BJ (cell line): ENCODE results near the gene NPHP4. TPM values are rescaled to one million over a fixed set of nuclear protein-coding genes. Genes with fewer than 3 reads are reported as not detected.

ENCODE experiments used
- CTCF ChIA-PET: fragments of 350-600 bp; formaldehyde crosslinking; extraction: SDS; loops from one replicate; lab custom pipeline; 2021; ENCODE audit warnings: antibody characterized with exemption, inconsistent platforms; lab: Yijun Ruan, JAX
- POLR2A ChIA-PET: fragments of 300-600 bp; sonication (Branson Sonifier 250); formaldehyde crosslinking; extraction: SDS; loops from one replicate; lab custom pipeline; 2021; ENCODE audit warnings: antibody characterized with exemption; lab: Charles Lee
- DNase-seq: peaks from one replicate; pipeline ENCODE4 v3.0.0-alpha.2; 2011; ENCODE audit warnings: low read depth
- H3K27me3 ChIP-seq: 2 replicates; pipeline ENCODE4 v1.6.0; 2011; ENCODE audit warnings: low read length; ENCODE audit not compliant: control insufficient read depth, insufficient read depth
- H3K36me3 ChIP-seq: 2 replicates; pipeline ENCODE4 v1.5.1; 2011; ENCODE audit warnings: low read length; ENCODE audit not compliant: control insufficient read depth, insufficient read depth
- H3K4me3 ChIP-seq: 2 replicates; pipeline ENCODE4 v1.5.1; 2011; ENCODE audit warnings: low read depth, mild to moderate bottlenecking, control low read depth, low read length
- polyA plus RNA-seq: library from polyadenylated mRNA; depleted of rRNA; stranded (reverse); fragments of >200 nt; gene quantifications from 2 replicates; pipeline ENCODE4 v1.2.3, GENCODE V29; 2011
- TF ChIP-seq, protein P1 (sequence below): IDR thresholded peaks from 2 replicates; pipeline ENCODE4 v1.5.1; 2011; ENCODE audit warnings: low read depth, mild to moderate bottlenecking, control low read depth, inconsistent platforms, low read length, moderate library complexity; ENCODE audit not compliant: insufficient read depth

Gene NPHP4
- polyA plus RNA-seq, 1 experiment, result 4.3 TPM

DNA sequence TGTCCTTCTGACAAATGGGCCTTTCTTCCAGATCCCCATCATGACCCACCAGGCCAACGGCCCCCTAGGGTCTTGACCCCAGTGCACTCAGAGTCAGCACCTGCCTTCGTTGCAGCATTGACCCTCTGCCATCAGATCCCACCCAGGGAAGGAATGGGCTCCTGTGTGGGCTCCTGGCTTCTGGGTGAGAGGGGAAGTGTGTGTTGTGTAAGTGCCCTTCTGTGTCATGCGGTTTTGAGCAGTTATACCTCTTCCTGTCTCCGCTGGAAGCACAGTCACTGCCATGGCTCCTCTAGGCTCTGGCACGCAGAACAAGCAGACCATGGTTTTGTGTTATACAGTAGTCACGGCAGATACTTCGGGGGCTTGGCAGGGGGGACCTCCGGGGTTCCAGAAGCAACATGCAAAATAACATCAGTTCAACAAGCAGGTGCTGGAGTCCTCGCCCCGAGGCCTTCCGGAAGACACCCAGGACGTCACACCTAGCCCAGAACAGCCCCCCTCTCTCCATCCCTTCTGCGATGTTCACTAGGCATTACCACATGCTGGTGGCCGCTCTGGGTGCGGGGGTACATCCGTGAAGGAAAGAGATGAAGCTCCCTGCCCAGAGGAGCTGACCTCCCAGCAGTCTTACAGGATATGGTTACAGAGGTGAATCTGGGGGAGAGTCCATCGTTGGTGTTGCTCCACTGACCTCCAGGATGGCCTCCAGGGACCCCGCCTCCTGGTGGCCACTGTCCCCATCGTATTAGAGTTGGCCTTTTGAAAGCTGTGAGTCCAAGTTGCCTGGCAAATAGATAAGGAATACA, 36.0 kb upstream of the NPHP4 start:
- ChIA-PET CTCF (interaction anchor here (1.2 to 1.4 kb wide), 3 partner anchors 13 to 178 kb away, joined by 3 to 5 read pairs (median 4); no protein-coding TSS in a partner anchor), POLR2A (no interaction called here)
- TF ChIP-seq, protein P1, sequence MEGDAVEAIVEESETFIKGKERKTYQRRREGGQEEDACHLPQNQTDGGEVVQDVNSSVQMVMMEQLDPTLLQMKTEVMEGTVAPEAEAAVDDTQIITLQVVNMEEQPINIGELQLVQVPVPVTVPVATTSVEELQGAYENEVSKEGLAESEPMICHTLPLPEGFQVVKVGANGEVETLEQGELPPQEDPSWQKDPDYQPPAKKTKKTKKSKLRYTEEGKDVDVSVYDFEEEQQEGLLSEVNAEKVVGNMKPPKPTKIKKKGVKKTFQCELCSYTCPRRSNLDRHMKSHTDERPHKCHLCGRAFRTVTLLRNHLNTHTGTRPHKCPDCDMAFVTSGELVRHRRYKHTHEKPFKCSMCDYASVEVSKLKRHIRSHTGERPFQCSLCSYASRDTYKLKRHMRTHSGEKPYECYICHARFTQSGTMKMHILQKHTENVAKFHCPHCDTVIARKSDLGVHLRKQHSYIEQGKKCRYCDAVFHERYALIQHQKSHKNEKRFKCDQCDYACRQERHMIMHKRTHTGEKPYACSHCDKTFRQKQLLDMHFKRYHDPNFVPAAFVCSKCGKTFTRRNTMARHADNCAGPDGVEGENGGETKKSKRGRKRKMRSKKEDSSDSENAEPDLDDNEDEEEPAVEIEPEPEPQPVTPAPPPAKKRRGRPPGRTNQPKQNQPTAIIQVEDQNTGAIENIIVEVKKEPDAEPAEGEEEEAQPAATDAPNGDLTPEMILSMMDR, result no peak
- Histone ChIP-seq H3K27me3 (peaks cover 2% of the 10 kb centered on the region; the same call in 1 of the 2 replicates), H3K36me3 (no peaks in the 10 kb centered on the region), H3K4me3 (no peak overlapping the region)
- no peak for DNase-seq

DNA sequence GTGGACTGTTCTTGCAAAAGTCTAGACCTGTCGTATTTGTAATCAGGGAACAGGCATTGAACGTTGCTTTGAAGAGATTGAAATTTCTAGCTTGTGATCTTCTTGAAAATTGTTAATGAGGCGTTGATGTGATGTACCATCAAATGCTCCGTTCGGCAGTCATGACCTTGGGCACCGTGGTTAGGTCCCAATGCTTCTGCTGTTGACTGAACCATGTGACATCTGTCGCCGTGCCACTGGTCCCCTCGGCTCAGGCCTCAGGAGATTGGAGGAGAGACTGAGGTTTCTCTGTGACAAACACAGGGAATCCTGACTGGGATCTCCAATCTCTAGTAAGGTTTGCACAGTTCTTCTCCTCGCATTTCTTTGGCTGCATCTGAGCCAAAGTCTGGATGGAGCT, 35.4 kb upstream of the NPHP4 start:
- no peaks in the 10 kb centered on the region for H3K36me3 ChIP-seq
- TF ChIP-seq, protein P1, result no peak
- no peak for DNase-seq
- no peak overlapping the region for H3K4me3 ChIP-seq
- CTCF ChIA-PET, result interaction anchor here (1.2 to 1.4 kb wide), 2 partner anchors 12 to 15 kb away, joined by 4 to 5 read pairs; no protein-coding TSS in a partner anchor
- POLR2A ChIA-PET, result no interaction called here
- peaks cover 2% of the 10 kb centered on the region; the same call in 1 of the 2 replicates for H3K27me3 ChIP-seq

DNA sequence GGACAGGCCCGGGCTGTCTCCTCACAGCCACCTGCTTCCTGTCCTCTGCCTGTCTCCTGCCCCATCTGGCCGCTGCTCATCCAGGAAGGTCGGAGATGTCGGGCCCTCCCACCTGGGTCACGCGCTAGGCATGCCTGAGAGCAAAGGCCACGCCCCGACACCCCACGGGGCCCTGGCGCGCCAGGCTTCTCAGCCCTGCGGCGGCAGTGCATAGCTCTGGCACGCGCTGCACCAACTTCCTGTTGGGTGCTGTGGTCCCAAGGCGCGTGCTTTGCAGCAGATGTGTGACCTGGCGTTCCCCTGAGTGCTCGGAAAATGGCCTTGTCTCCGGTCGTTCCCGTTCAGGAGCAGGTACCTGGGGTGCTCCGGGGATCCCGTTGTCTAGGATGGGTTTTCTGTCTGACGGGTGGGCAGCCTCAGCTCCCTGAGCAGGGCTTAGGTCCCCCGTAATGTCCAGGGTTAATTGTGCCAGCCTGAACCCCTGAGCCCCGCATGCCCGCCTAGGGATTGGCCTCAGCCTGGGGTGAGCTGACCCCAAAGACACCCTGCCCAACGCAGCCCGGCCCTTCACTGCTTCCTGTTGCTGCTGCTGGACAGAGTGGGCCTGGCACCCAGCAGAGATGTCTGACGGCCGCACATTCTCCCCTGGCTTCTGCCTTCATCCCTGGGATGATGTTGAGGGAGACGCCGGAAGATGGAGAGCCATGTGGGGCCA, 34.0 kb upstream of the NPHP4 start:
- TF ChIP-seq, protein P1, result no peak
- H3K27me3 ChIP-seq, result no peaks in the 10 kb centered on the region
- no peaks in the 10 kb centered on the region for H3K36me3 ChIP-seq
- ChIA-PET POLR2A (no interaction called here), CTCF (interaction anchor here (1.5 kb wide), 1 partner anchor 10 kb away, joined by 5 read pairs; no protein-coding TSS in a partner anchor)
- DNase-seq, result no peak
- no peak overlapping the region for H3K4me3 ChIP-seq

DNA sequence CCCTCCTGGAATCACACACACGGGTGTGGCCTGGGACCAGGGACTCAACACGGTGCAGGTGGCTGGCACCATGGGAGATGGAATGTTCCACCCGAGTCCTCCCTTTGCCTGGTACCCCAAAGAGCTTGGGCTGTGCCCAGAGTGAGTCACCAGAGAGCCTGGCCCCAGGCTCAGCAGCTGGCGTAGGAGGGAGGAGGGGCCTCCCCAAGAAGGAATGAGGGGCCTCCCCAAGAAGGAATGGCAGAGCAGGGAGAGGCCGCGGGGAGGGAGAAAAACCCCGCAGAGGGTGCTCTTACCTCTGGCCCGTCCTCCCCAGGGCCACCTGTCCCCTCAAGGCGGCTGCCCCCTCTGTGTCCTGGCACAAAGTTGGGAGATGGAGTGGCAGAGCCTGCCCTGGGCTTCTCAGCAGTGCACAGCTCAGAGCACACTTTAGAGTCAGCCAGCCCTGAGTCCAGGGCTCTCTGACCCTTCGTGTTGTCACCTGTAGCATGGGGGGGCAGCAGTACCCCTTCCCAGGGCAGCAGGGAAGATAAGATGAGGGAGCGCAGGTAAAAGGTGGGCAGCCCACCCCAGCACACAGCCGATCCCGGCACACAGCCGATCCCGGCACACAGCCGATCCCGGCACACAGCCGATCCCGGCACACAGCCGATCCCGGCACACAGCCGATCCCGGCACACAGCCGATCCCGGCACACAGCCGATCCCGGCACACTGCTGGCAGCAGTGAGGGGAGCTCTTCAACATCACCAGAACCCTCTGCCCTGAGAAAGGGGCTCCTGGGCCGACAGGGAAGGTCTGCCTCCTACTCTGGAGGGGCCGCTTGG, 33.3 kb upstream of the NPHP4 start:
- no peaks in the 10 kb centered on the region for H3K27me3 ChIP-seq
- ChIA-PET POLR2A (no interaction called here), CTCF (interaction anchor here (0.9 to 1.8 kb wide), 4 partner anchors 7 to 28 kb away, joined by 3 to 6 read pairs (median 4); no protein-coding TSS in a partner anchor)
- H3K36me3 ChIP-seq, result no peaks in the 10 kb centered on the region
- no peak for DNase-seq
- TF ChIP-seq, protein P1, result no peak
- no peak overlapping the region for H3K4me3 ChIP-seq
